NCI-H1092 treated with DMSO at 0.1 percent for 48 hours (cell line): Measurements from ENCODE around the gene TIMP2.
"Not testable (repeated sequence)": the region's sequence is repeated elsewhere in the genome, so short reads cannot be mapped to it uniquely, and the experiment has no call there.

ENCODE experiments used
- DNase-seq: peaks from one replicate; lab custom pipeline; 2025; lab: John Stamatoyannopoulos, UW

Gene TIMP2

GRCh38 chr17:78925234-78925633 is at the start of gene TIMP2:
TIMP2 (minus strand) TSS chr17:78925387; CDS start chr17:78925088, 299 bp downstream.
- DNase-seq = peak; percentile 84

GRCh38 chr17:78973792-78974520 is 48.8 kb upstream of the TIMP2 start:
- no peak for DNase-seq

GRCh38 chr17:78973196-78973595 is 48.0 kb upstream of the TIMP2 start:
- no peak for DNase-seq

- DNase-seq = no peak
These were observed 47.4 kb upstream of the TIMP2 start for GRCh38 chr17:78972507-78973105.

- no peak for DNase-seq
These were observed 46.7 kb upstream of the TIMP2 start for GRCh38 chr17:78971756-78972506.

GRCh38 chr17:78970834-78971755 is 45.9 kb upstream of the TIMP2 start:
- peak; percentile 74 for DNase-seq

GRCh38 chr17:78969865-78970264 is 44.7 kb upstream of the TIMP2 start:
- peak; percentile 11 for DNase-seq

DNA sequence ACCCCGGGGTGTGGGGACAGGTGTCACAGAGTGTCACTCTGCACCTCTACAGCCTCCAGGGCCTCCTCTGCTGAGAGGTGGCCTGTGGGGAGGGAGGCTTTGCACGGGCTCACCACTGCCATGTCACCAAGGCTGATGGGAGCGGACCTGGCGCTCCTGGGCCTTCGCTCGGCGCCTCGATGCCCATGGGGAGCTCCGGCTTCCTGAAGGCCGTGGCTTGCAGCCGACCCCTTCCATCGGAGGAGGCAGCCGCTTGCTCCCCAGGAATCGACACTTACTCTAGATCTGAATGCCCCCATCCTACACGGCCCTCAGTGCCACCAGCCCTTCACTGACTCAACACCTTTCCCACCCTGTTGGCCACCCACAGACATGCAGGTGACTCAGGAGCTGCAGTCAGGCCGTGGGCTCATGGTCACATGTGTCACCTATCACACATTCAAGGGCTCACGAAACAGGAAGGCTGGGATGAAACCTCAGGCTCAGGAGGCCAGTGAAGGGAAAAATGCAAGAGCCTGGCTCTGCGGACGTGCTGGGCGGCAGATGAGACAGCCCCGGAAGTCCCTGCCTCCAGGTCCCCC is 42.7 kb upstream of the TIMP2 start:
- DNase-seq = no peak

DNA sequence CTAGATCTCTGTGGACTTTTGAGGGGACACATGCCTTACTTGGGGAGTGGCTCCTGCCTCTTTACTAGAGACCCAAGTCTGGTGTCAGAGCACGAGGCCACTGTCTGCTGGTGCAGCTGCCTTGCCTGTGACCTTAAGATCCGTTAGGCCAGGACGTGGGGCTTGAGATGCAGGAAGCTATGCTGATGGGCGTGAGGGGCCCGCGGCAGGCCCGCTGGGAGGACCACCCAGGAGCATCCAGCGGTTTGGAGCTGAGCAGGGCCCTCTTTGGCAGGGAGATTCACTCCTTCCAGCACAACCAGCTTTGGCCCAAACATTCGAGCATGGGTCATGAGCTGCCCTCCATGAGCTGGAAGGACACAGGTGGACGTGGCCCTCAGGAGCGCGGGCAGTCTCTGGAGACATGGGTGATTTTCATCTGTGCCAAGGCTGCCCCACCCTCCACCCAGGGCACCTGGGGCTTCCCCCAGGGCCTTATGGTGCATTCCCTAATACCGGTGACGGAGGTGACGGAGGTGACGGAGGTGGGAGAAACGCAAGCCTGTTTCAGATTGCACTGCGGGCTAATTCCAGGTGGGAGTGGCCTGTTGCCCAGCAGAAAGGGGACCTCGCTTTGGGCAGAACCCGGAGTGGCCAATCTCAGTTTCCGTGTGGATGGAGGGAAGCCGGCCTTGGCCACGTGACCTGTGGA is 41.9 kb upstream of the TIMP2 start:
- no peak for DNase-seq

DNA sequence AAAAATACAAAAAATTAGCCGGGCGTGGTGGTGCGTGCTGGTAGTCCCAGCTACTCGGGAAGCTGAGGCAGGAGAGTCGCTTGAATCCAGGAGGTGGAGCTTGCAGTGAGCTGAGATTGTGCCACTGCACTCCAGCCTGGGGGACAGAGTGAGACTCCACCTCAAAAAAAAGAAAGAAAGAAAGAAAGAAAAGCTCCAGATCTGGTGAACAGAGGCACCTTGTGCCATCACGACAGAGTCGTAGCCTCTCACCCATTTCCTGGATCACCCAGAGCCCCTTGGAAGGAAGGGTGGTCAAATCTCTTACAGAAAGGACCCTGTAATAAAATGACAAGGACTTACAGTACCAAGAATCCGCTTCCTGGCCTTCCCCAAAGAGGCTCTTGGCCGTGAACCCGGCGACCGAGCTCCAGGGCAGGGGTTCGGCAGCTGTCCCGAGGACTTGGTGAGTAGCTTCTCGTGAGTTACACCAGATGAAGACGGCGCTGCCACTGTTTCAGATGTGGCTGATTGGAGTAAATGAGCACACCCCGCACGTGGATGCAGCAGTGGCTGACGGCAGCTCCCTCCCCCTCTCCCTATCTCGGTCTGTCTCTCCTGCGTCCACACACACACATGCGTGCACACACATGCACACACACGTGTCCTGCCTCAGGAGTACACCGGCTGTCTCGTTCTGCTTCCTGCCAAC is 41.1 kb upstream of the TIMP2 start:
- DNase-seq = no peak

DNA sequence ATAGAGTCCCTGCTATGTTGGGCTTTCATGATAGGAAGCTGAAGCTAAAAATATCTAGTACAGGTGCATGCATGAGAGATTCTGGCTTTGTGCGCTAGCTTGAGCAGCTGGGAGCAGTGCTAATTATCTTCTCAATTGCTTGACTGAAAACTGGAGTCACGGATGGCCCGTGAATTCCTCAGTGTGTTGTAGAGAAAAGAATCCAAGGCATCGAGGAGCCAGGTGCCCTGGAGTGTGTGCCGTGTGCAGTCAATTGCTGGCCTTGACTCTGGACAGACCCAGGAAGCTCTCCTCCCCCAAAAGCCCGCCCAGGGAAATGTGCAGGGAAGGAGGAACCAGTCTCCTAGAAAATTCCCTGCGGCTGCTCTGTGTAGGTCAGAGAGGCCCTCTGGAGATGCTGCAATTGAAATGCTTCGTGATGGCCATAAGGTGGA is 40.3 kb upstream of the TIMP2 start:
- no peak for DNase-seq

DNA sequence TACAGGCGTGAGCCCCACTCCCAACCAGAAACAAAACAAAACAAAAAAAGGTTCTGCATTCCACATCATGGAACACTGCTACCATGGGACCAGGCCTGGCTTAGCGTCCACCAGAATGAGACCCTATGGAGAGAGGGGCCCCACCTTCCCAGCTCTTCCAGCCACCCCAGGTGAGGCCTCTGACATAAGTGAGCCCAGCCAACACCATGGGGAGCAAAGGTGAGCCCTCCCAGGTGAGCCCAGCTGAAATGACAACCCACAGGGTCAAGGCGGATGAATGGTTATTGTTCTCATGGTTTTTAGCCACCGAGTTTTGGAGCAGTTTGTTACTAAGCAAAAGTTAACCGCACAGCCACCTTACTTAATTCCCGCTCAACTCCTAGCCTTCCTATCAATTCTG is 38.2 kb upstream of the TIMP2 start:
- no peak for DNase-seq

DNA sequence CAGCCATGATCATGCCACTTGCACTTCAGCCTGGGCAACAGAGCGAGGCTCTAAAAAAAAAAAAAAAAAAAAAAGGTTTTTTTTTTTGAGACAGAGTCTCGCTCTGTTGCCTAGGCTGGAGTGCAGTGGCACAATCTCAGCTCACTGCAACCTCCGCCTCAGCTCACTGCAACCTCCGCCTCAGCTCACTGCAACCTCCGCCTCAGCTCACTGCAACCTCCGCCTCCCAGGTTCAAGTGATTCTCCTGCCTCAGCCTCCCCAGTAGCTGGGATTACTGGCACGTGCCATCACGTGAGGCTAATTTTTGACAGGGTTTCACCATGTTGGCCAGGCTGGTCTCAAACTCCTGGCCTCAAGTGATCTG is 37.8 kb upstream of the TIMP2 start:
- not testable (repeated sequence) for DNase-seq

- no peak for DNase-seq
These were observed 37.3 kb upstream of the TIMP2 start for GRCh38 chr17:78962345-78962983.

GRCh38 chr17:78961571-78961970 is 36.4 kb upstream of the TIMP2 start:
- DNase-seq = no peak

GRCh38 chr17:78960928-78961327 is 35.7 kb upstream of the TIMP2 start:
- DNase-seq = no peak

GRCh38 chr17:78959803-78960202 is 34.6 kb upstream of the TIMP2 start:
- no peak for DNase-seq

GRCh38 chr17:78958641-78959127 is 33.5 kb upstream of the TIMP2 start:
- DNase-seq = no peak

DNA sequence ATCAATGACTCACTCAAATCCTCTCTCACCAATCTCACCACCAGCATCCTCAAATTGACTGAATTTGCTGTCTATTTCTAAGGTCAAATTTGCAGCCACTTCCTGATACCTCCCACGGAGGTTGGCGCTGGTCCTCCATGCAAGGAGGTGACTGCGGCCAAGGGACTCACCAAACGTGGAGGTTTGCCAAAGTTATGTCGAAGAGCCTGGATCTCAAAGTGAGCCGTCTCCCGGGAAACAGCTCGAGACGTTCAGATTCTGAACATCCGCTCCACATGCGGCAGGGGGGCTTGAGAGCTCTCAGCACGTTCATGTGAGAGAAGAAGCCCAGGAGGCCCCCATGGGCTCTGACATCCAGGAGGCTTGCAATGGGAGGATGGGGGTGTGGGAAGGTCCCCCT is 31.9 kb upstream of the TIMP2 start:
- no peak for DNase-seq

GRCh38 chr17:78956254-78956653 is 31.1 kb upstream of the TIMP2 start:
- no peak for DNase-seq
